B cell (primary cell): Measurements from ENCODE around the gene BATF3. TPM values are rescaled to one million over a fixed set of nuclear protein-coding genes. Genes with fewer than 3 reads are reported as not detected.
"Not testable (repeated sequence)": the region's sequence is repeated elsewhere in the genome, so short reads cannot be mapped to it uniquely, and the experiment has no call there.

ENCODE experiments used
- ATAC-seq: fragments of 200-7000 bp; cut with Tn5 transposase; one replicate; pipeline ENCODE4 v1.10.0; 2021; ENCODE audit warnings: low read depth, mild to moderate bottlenecking, moderate number of reproducible peaks, moderate library complexity
- CTCF ChIA-PET: fragments of 350-600 bp; sonication (Branson Sonifier 250); formaldehyde crosslinking; loops from one replicate; lab custom pipeline; 2021; ENCODE audit warnings: antibody characterized with exemption, inconsistent platforms; lab: Charles Lee
- POLR2A ChIA-PET: fragments of 350-600 bp; sonication (Branson Sonifier 250); formaldehyde crosslinking; loops from one replicate; lab custom pipeline; 2021; ENCODE audit warnings: antibody characterized with exemption; lab: Charles Lee
- DNase-seq: peaks from one replicate; pipeline ENCODE4 v3.0.0; 2013
- H2AFZ ChIP-seq: 2 replicates; pipeline ENCODE4 v1.6.1; 2012; ENCODE audit warnings: mild to moderate bottlenecking, low read depth, low read length; ENCODE audit not compliant: insufficient read depth, poor library complexity, severe bottlenecking
- H3K27ac ChIP-seq, 2 donors: 1 replicate in 1 of 2; 2 replicates in 1 of 2; pipeline ENCODE4 v1.5.1; 2012 to 2013; ENCODE audit warnings: low read length in 2 of 2, mild to moderate bottlenecking in 2 of 2, moderate library complexity in 1 of 2
- H3K27me3 ChIP-seq, 4 experiments: fragments of 200-600 bp in 1 of 4; sonication (generic) in 1 of 4; replicated peaks in 1 of 4; 1 replicate in 2 of 4; 2 replicates in 2 of 4; pipeline versions ENCODE4 v1.6.1 to v1.7.0; 2013 to 2016; ENCODE audit warnings: low read length in 3 of 4, mild to moderate bottlenecking in 2 of 4, mixed read lengths in 1 of 4, moderate library complexity in 1 of 4; ENCODE audit not compliant: insufficient read depth in 4 of 4, control insufficient read depth in 3 of 4; ENCODE audit errors: control extremely low read depth in 1 of 4
- H3K36me3 ChIP-seq, 2 experiments: replicated peaks in 1 of 2; 1 replicate in 1 of 2; 2 replicates in 1 of 2; pipeline versions ENCODE4 v1.6.1 to v1.7.1; 2013; ENCODE audit warnings: low read length in 1 of 2; ENCODE audit not compliant: insufficient read depth in 2 of 2, control insufficient read depth in 1 of 2; ENCODE audit errors: control extremely low read depth in 1 of 2, extremely low read depth in 1 of 2
- H3K4me1 ChIP-seq, 2 donors: fragments of 200-600 bp in 1 of 2; sonication (generic) in 1 of 2; 1 replicate in 1 of 2; 2 replicates in 1 of 2; pipeline versions ENCODE4 v1.5.1 to v1.6.1; 2013 to 2017; ENCODE audit warnings: low read length in 2 of 2; ENCODE audit not compliant: control insufficient read depth in 2 of 2, insufficient read depth in 2 of 2
- H3K4me2 ChIP-seq: replicated peaks from 2 replicates; pipeline ENCODE3; 2012; ENCODE audit warnings: mild to moderate bottlenecking, low read depth, low read length; ENCODE audit not compliant: poor library complexity, severe bottlenecking
- H3K4me3 ChIP-seq, 5 experiments: fragments of 200-600 bp in 1 of 5; sonication (generic) in 1 of 5; 1 replicate in 3 of 5; 2 replicates in 2 of 5; pipeline versions ENCODE4 v1.5.1 to v1.7.0; 2011 to 2016; ENCODE audit warnings: low read length in 4 of 5, mild to moderate bottlenecking in 4 of 5, low read depth in 2 of 5, control low read depth in 1 of 5, moderate library complexity in 1 of 5; ENCODE audit not compliant: insufficient read depth in 1 of 5; ENCODE audit errors: control extremely low read depth in 1 of 5, extremely low read depth in 1 of 5
- H3K79me2 ChIP-seq: fragments of 200-600 bp; sonication (generic); one replicate; pipeline ENCODE4 v1.6.0; 2016; ENCODE audit warnings: low read length; ENCODE audit not compliant: control insufficient read depth, insufficient read depth
- H3K9ac ChIP-seq: fragments of 200-600 bp; sonication (generic); 2 replicates; pipeline ENCODE4 v1.6.1; 2017; ENCODE audit warnings: mild to moderate bottlenecking, low read length, moderate library complexity
- H3K9me3 ChIP-seq, 3 donors: one replicate each; pipeline versions ENCODE4 v1.6.1 to v1.7.1; 2013; ENCODE audit warnings: low read length in 2 of 3; ENCODE audit not compliant: control insufficient read depth in 2 of 3, insufficient read depth in 1 of 3; ENCODE audit errors: control extremely low read depth in 1 of 3
- H4K20me1 ChIP-seq: 2 replicates; pipeline ENCODE4 v1.6.0; 2012; ENCODE audit warnings: mild to moderate bottlenecking, low read length; ENCODE audit not compliant: insufficient read depth, control insufficient read depth, poor library complexity, severe bottlenecking
- H3K27ac Mint-ChIP-seq: one replicate; pipeline ENCODE4 v1.8.0; 2021; ENCODE audit warnings: mixed read lengths
- H3K27me3 Mint-ChIP-seq: one replicate; pipeline ENCODE4 v1.8.0; 2021; ENCODE audit warnings: mixed read lengths
- H3K4me1 Mint-ChIP-seq: one replicate; pipeline ENCODE4 v1.8.0; 2021; ENCODE audit warnings: mixed read lengths
- H3K4me3 Mint-ChIP-seq: one replicate; pipeline ENCODE4 v1.8.0; 2021; ENCODE audit warnings: mixed read lengths
- H3K9me3 Mint-ChIP-seq: one replicate; pipeline ENCODE4 v1.8.0; 2022; ENCODE audit warnings: mixed read lengths; ENCODE audit not compliant: insufficient read depth
- EZH2 ChIP-seq: IDR thresholded peaks from 2 replicates; pipeline ENCODE4 v1.6.1; 2012; ENCODE audit warnings: borderline replicate concordance, low read depth, mild to moderate bottlenecking, moderate library complexity, low read length; ENCODE audit not compliant: insufficient read depth, poor library complexity, severe bottlenecking
- WGBS: methylation state at CpG from one replicate; pipeline ENCODE4 v1.1.5; 2013; ENCODE audit warnings: missing lambda C conversion rate; ENCODE audit not compliant: insufficient coverage; 5-methylcytosine and 5-hydroxymethylcytosine counted together
- intact Hi-C: fragments of 100-400 bp; cut with micrococcal nuclease; formaldehyde crosslinking; loops from one replicate; pipeline ENCODE4 v1.10.0; 2022
- polyA plus RNA-seq: library from polyadenylated mRNA; depleted of rRNA; stranded (reverse); fragments of >200 nt; gene quantifications from 2 replicates; pipeline ENCODE4 v1.2.3, GENCODE V29; 2012
- total RNA-seq, 2 donors: library from RNA; stranded (reverse); fragments of 120-200 nt in 1 of 2; gene quantifications; 1 replicate in 1 of 2; 2 replicates in 1 of 2; pipeline versions ENCODE4 v1.2.3 to v1.2.4, GENCODE V29; 2013 to 2022
- TF ChIP-seq, protein P1 (sequence below): fragments of 200-600 bp; IDR thresholded peaks from one replicate; pipeline ENCODE4 v1.8.0; 2022; ENCODE audit warnings: antibody characterized with exemption, mild to moderate bottlenecking

The BATF3 gene
- total and polyA plus RNA-seq, 2 donors (not counting 1 experiment from before 2014, with no cell fraction given), result 0.36 to 1.9 TPM

DNA sequence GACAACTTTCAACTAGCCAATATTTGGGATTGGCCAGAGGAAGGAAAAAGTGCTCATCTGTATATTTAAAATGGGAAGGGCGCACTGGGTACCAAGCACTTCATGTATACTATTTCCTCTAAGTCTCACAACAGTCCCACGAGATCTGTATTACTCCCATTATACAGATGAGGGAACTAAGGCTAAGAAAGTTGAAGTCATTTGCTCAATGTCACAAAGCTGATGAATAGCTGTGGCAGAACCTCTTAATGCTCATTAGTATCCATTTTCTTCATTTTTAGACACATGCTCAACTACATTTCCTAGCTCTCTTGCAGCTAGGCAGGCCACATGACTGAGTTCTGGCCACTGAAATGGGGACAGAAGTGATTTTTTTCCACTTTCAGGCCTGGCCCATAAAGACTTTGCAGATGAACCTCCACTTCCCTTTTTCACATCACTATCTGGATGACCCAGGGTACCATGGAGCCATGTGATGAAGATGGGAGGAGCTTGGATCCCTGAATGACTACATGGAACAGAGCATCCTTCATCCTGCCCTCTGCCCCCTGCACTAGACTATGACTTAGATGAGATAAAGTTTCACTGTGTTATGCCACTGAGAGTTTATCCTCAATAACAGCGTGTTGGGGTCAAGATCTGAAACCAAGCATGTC is 59.3 kb downstream of the BATF3 start:
- Histone ChIP-seq H3K4me3 (no peak overlapping the region), H3K9ac (no peak overlapping the region), H4K20me1 (no peaks in the 10 kb centered on the region), H3K9me3 (peaks cover 1 to 7% (median 3%) of the 10 kb centered on the region in 3 donors), H3K4me2 (no peak overlapping the region), H2AFZ (no peak overlapping the region), H3K79me2 (no peaks in the 10 kb centered on the region), H3K27me3 (peaks cover 0 to 17% (median 0%) of the 10 kb centered on the region in 4 experiments), H3K36me3 (no peaks in the 10 kb centered on the region), H3K4me1 (peaks cover 18% of the 10 kb centered on the region in 2 donors), H3K27ac (no peak overlapping the region)
- no peak for TF ChIP-seq EZH2
- TF ChIP-seq, protein P1, sequence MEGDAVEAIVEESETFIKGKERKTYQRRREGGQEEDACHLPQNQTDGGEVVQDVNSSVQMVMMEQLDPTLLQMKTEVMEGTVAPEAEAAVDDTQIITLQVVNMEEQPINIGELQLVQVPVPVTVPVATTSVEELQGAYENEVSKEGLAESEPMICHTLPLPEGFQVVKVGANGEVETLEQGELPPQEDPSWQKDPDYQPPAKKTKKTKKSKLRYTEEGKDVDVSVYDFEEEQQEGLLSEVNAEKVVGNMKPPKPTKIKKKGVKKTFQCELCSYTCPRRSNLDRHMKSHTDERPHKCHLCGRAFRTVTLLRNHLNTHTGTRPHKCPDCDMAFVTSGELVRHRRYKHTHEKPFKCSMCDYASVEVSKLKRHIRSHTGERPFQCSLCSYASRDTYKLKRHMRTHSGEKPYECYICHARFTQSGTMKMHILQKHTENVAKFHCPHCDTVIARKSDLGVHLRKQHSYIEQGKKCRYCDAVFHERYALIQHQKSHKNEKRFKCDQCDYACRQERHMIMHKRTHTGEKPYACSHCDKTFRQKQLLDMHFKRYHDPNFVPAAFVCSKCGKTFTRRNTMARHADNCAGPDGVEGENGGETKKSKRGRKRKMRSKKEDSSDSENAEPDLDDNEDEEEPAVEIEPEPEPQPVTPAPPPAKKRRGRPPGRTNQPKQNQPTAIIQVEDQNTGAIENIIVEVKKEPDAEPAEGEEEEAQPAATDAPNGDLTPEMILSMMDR, result no peak
- CTCF ChIA-PET, result interaction anchor here (1.0 to 1.3 kb wide), 2 partner anchors 25 to 29 kb away, joined by 3 read pairs; no protein-coding TSS in a partner anchor
- ATAC-seq (no peak), DNase-seq (no peak)
- intact Hi-C loops, result no loop called here
- POLR2A ChIA-PET, result no interaction called here
- Mint-ChIP-seq H3K4me3 (no peak overlapping the region), H3K27ac (no peak overlapping the region), H3K4me1 (peaks cover 15% of the 10 kb centered on the region), H3K9me3 (no peaks in the 10 kb centered on the region), H3K27me3 (peaks cover 12% of the 10 kb centered on the region)
- no CpG with 5 or more reads among the region's 3 CpGs for WGBS

DNA sequence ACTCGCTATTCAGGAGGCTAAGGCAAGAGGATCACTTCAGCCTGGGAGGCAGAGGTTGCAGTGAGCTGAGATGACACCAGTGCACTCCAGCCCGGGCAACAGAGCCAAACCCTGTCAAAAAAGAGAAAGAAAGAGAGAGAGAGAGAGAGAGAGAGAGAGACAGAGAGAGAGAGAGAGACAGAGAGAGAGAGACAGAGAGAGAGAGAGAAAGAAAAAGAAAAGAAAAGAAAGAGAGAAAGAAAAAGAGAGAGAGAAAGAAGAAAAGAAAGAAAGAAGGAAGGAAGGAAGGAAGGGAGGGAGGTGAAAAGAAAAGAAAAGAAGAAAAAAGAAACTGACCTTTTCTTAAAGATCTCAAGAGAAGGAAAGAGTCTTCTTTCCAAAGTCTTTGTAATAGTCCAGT is 60.1 kb downstream of the BATF3 start:
- H3K9me3 ChIP-seq, H3K4me3 ChIP-seq, H2AFZ ChIP-seq, intact Hi-C loops, H3K9me3 Mint-ChIP-seq, H3K4me2 ChIP-seq, H3K36me3 ChIP-seq, H3K79me2 ChIP-seq, H3K4me3 Mint-ChIP-seq, POLR2A ChIA-PET, H3K27ac Mint-ChIP-seq, H3K9ac ChIP-seq, CTCF ChIA-PET, ATAC-seq, DNase-seq, H3K27ac ChIP-seq, H4K20me1 ChIP-seq: not testable (repeated sequence)
- peaks cover 22% of the 10 kb centered on the region for H3K4me1 Mint-ChIP-seq
- peaks cover 23 to 25% of the 10 kb centered on the region in 2 donors for H3K4me1 ChIP-seq
- WGBS, result 100% methylated on average over 2 of the region's 2 CpGs
- H3K27me3 Mint-ChIP-seq, result peaks cover 12% of the 10 kb centered on the region
- H3K27me3 ChIP-seq, result peaks cover 0 to 17% (median 0%) of the 10 kb centered on the region in 4 experiments
